Suprapubic skin (tissue), 3 donors: Measurements from ENCODE around the gene DDIT3.

Experiments used
- CTCF ChIP-seq, 2 donors: fragments of 200-600 bp in 1 of 2; fragments of 450-650 bp in 1 of 2; sonication (generic) in 1 of 2; IDR thresholded peaks; one replicate each; pipeline ENCODE4 v1.5.1; 2016 to 2019; ENCODE audit warnings: antibody characterized with exemption in 2 of 2, mild to moderate bottlenecking in 1 of 2, moderate library complexity in 1 of 2
- POLR2A ChIP-seq, 2 donors: fragments of 450-650 bp; IDR thresholded peaks; one replicate each; pipeline ENCODE4 v1.6.1; 2017; ENCODE audit warnings: antibody characterized with exemption in 2 of 2, mild to moderate bottlenecking in 2 of 2, moderate library complexity in 2 of 2

GRCh38 chr12:57564178-57564740 lies 43.9 kb upstream of the DDIT3 start:
- TF ChIP-seq CTCF (IDR thresholded peaks at IDR 0.05) = no peak
- TF ChIP-seq POLR2A (IDR thresholded peaks at IDR 0.05) = no peak
